Loucy (cell line): ENCODE data around the gene PBXIP1.
A peak's percentile ranks its signal among the peaks of the same experiment; 100 is the strongest.
"Not testable (repeated sequence)": the region's sequence is repeated elsewhere in the genome, so short reads cannot be mapped to it uniquely, and the experiment has no call there.

Experiments used
- H2AFZ ChIP-seq: fragments of 200-600 bp; sonication (generic); 2 replicates; pipeline ENCODE4 v1.6.0; 2016; ENCODE audit warnings: antibody characterized with exemption, mild to moderate bottlenecking, low read length, moderate library complexity
- H3F3A ChIP-seq: fragments of 200-600 bp; 2 replicates; pipeline ENCODE4 v1.6.0; 2016; ENCODE audit warnings: antibody characterized with exemption, low read depth, mild to moderate bottlenecking
- H3K27me3 ChIP-seq: fragments of 200-600 bp; sonication (generic); 2 replicates; pipeline ENCODE4 v1.6.1; 2014; ENCODE audit warnings: low read length, mild to moderate bottlenecking; ENCODE audit not compliant: insufficient read depth, poor library complexity, severe bottlenecking
- H3K36me3 ChIP-seq: fragments of 200-600 bp; sonication (generic); 2 replicates; pipeline ENCODE4 v1.6.1; 2016; ENCODE audit warnings: low read length; ENCODE audit not compliant: insufficient read depth
- H3K4me1 ChIP-seq: fragments of 200-600 bp; sonication (generic); 2 replicates; pipeline ENCODE4 v1.5.1; 2014; ENCODE audit warnings: low read length, mild to moderate bottlenecking; ENCODE audit not compliant: insufficient read depth, poor library complexity, severe bottlenecking
- H3K4me2 ChIP-seq: fragments of 200-600 bp; sonication (generic); 2 replicates; pipeline ENCODE4 v1.6.0; 2014; ENCODE audit warnings: antibody characterized with exemption, low read length, low read depth, mild to moderate bottlenecking; ENCODE audit not compliant: poor library complexity, severe bottlenecking
- H3K4me3 ChIP-seq: fragments of 200-600 bp; sonication (generic); 2 replicates; pipeline ENCODE4 v1.5.1; 2014; ENCODE audit warnings: low read length, mild to moderate bottlenecking, mixed read lengths; ENCODE audit not compliant: poor library complexity, severe bottlenecking
- H3K79me2 ChIP-seq: fragments of 200-600 bp; sonication (generic); 2 replicates; pipeline ENCODE4 v1.6.1; 2014; ENCODE audit warnings: low read length; ENCODE audit not compliant: insufficient read depth
- H3K9ac ChIP-seq: fragments of 200-600 bp; sonication (generic); 2 replicates; pipeline ENCODE4 v1.6.0; 2014; ENCODE audit warnings: mild to moderate bottlenecking, low read depth, low read length, moderate library complexity; ENCODE audit not compliant: poor library complexity, severe bottlenecking
- H3K9me2 ChIP-seq: fragments of 200-600 bp; sonication (generic); replicated peaks from 2 replicates; pipeline ENCODE4 v1.6.1; 2016; ENCODE audit warnings: low read depth, low read length, mixed read lengths
- H3K9me3 ChIP-seq: fragments of 200-600 bp; sonication (generic); 2 replicates; pipeline ENCODE4 v1.6.1; 2014; ENCODE audit warnings: mild to moderate bottlenecking, antibody characterized with exemption, low read length, low read depth; ENCODE audit not compliant: insufficient read depth
- H4K20me1 ChIP-seq: fragments of 200-600 bp; sonication (generic); 2 replicates; pipeline ENCODE4 v1.6.0; 2014; ENCODE audit warnings: antibody characterized with exemption, low read length, mild to moderate bottlenecking; ENCODE audit not compliant: insufficient read depth, poor library complexity, severe bottlenecking
- CTCF ChIP-seq: fragments of 200-600 bp; sonication (generic); conservative IDR thresholded peaks from 2 replicates; pipeline ENCODE4 v1.5.1; 2014; ENCODE audit warnings: mild to moderate bottlenecking, antibody characterized with exemption, low read length
- EZH2phosphoT487 ChIP-seq: fragments of 200-600 bp; IDR thresholded peaks from 2 replicates; pipeline ENCODE4 v1.6.1; 2018; ENCODE audit warnings: antibody characterized with exemption, mild to moderate bottlenecking, moderate library complexity, borderline replicate concordance

The PBXIP1 gene

GRCh38 chr1:154908937-154909336 is 47.0 kb downstream of the PBXIP1 start:
- H3K4me3 ChIP-seq = no peak overlapping the region
- no peaks in the 10 kb centered on the region for H3K9me3 ChIP-seq
- no peaks in the 10 kb centered on the region for H3F3A ChIP-seq

GRCh38 chr1:154908129-154908528 is 47.8 kb downstream of the PBXIP1 start:
- H3K79me2 ChIP-seq, H3K36me3 ChIP-seq, H3F3A ChIP-seq, H4K20me1 ChIP-seq, H3K4me1 ChIP-seq, H3K9ac ChIP-seq, H2AFZ ChIP-seq, H3K4me2 ChIP-seq, H3K9me3 ChIP-seq, H3K4me3 ChIP-seq, H3K9me2 ChIP-seq, H3K27me3 ChIP-seq: not testable (repeated sequence)

More at GRCh38 chr1:154908937-154909336, 47.0 kb downstream of the PBXIP1 start:
- Histone ChIP-seq H3K79me2 (no peaks in the 10 kb centered on the region), H2AFZ (no peak overlapping the region), H3K9me2 (no peaks in the 10 kb centered on the region), H3K4me1 (no peaks in the 10 kb centered on the region), H3K27me3 (no peaks in the 10 kb centered on the region), H3K9ac (no peak overlapping the region), H3K4me2 (no peak overlapping the region), H3K36me3 (no peaks in the 10 kb centered on the region), H4K20me1 (no peaks in the 10 kb centered on the region)
- no peak for TF ChIP-seq EZH2phosphoT487
- no peak for TF ChIP-seq CTCF

- H3F3A ChIP-seq = no peaks in the 10 kb centered on the region
- H3K9me2 ChIP-seq = no peaks in the 10 kb centered on the region
- TF ChIP-seq EZH2phosphoT487 (no peak), CTCF (peak; percentile 64)
- no peaks in the 10 kb centered on the region for H3K27me3 ChIP-seq
- no peak overlapping the region for H2AFZ ChIP-seq
- H3K4me2 ChIP-seq = no peak overlapping the region
- no peak overlapping the region for H3K4me3 ChIP-seq
- no peaks in the 10 kb centered on the region for H3K36me3 ChIP-seq
- H3K9me3 ChIP-seq = no peaks in the 10 kb centered on the region
- no peak overlapping the region for H3K9ac ChIP-seq
- H3K79me2 ChIP-seq = no peaks in the 10 kb centered on the region
- no peaks in the 10 kb centered on the region for H4K20me1 ChIP-seq
- no peaks in the 10 kb centered on the region for H3K4me1 ChIP-seq
These were observed 49.2 kb downstream of the PBXIP1 start for GRCh38 chr1:154906621-154907081.

- Histone ChIP-seq H3K9me3 (no peaks in the 10 kb centered on the region), H2AFZ (no peak overlapping the region), H3K4me3 (no peak overlapping the region), H3K27me3 (no peaks in the 10 kb centered on the region), H4K20me1 (no peaks in the 10 kb centered on the region), H3K9ac (no peak overlapping the region), H3K36me3 (no peaks in the 10 kb centered on the region), H3K79me2 (no peaks in the 10 kb centered on the region), H3K4me2 (no peak overlapping the region), H3K9me2 (no peaks in the 10 kb centered on the region), H3F3A (no peaks in the 10 kb centered on the region), H3K4me1 (no peaks in the 10 kb centered on the region)
- TF ChIP-seq EZH2phosphoT487 = no peak
- no peak for TF ChIP-seq CTCF
These were observed 52.8 kb downstream of the PBXIP1 start for GRCh38 chr1:154902938-154903566.
